IPS-20b (cell line): ENCODE results near the gene ADAMTS4.

Experiments
- H3K27ac ChIP-seq: one replicate; pipeline ENCODE4 v1.5.1; 2013; ENCODE audit warnings: low read length
- H3K27me3 ChIP-seq: 2 replicates; pipeline ENCODE4 v1.6.1; 2013; ENCODE audit warnings: mild to moderate bottlenecking, low read length, inconsistent platforms; ENCODE audit not compliant: insufficient read depth
- H3K36me3 ChIP-seq: 2 replicates; pipeline ENCODE4 v1.6.1; 2013; ENCODE audit warnings: low read depth, mild to moderate bottlenecking, inconsistent platforms, low read length, moderate library complexity; ENCODE audit not compliant: insufficient read depth
- H3K4me1 ChIP-seq: 2 replicates; pipeline ENCODE4 v1.6.1; 2013; ENCODE audit warnings: mild to moderate bottlenecking, control low read depth, inconsistent platforms, low read length, moderate library complexity; ENCODE audit not compliant: insufficient read depth
- H3K4me3 ChIP-seq: 2 replicates; pipeline ENCODE4 v1.5.1; 2013; ENCODE audit warnings: mild to moderate bottlenecking, low read length, inconsistent platforms
- H3K9ac ChIP-seq: 2 replicates; pipeline ENCODE4 v1.6.1; 2013; ENCODE audit warnings: low read depth, mild to moderate bottlenecking, inconsistent platforms, low read length, moderate library complexity
- H3K9me3 ChIP-seq: 2 replicates; pipeline ENCODE4 v1.6.1; 2013; ENCODE audit warnings: mild to moderate bottlenecking, low read depth, low read length, inconsistent platforms; ENCODE audit not compliant: insufficient read depth

The ADAMTS4 gene, protein sequence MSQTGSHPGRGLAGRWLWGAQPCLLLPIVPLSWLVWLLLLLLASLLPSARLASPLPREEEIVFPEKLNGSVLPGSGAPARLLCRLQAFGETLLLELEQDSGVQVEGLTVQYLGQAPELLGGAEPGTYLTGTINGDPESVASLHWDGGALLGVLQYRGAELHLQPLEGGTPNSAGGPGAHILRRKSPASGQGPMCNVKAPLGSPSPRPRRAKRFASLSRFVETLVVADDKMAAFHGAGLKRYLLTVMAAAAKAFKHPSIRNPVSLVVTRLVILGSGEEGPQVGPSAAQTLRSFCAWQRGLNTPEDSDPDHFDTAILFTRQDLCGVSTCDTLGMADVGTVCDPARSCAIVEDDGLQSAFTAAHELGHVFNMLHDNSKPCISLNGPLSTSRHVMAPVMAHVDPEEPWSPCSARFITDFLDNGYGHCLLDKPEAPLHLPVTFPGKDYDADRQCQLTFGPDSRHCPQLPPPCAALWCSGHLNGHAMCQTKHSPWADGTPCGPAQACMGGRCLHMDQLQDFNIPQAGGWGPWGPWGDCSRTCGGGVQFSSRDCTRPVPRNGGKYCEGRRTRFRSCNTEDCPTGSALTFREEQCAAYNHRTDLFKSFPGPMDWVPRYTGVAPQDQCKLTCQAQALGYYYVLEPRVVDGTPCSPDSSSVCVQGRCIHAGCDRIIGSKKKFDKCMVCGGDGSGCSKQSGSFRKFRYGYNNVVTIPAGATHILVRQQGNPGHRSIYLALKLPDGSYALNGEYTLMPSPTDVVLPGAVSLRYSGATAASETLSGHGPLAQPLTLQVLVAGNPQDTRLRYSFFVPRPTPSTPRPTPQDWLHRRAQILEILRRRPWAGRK

GRCh38 chr1:161198897-161199431 is at the start of gene ADAMTS4:
Gene ADAMTS4, minus strand, starts transcription at chr1:161199054. Its CDS starts 427 bp downstream, at chr1:161198627.
- H3K4me3 ChIP-seq: peak within 1 kb of the TSS; percentile 45; the same call in 1 of the 2 replicates
- H3K9ac ChIP-seq: peak within 1 kb of the TSS; percentile 96; the same call in 1 of the 2 replicates
- H3K36me3 ChIP-seq: peaks cover 7% of the 10 kb centered on the region; the same call in 1 of the 2 replicates
- H3K27me3 ChIP-seq: no peaks in the 10 kb centered on the region
- no peaks in the 10 kb centered on the region for H3K9me3 ChIP-seq
- H3K4me1 ChIP-seq: peaks cover 47% of the 10 kb centered on the region
- H3K27ac ChIP-seq: peak within 1 kb of the TSS; percentile 86

DNA sequence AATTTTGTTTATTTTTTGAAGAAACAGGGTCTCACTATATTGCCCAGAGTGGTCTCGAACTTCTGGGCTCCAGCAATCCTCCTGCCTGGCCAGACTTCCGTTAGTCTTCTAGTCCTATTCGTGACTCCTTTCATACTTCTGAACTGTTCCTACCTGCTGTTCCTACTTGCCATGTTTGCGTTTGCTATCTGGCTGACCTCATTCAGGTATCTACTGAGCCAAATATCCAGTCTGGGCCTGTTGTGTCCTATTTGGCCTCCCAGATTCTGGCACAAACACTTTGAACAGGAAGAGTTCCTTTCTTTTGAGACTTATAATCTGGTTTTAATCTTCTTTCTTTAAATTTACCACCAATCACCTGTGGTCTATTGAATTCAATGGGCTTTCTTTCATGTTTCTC is 46.0 kb upstream of the ADAMTS4 start:
- Histone ChIP-seq H3K27ac (no peak overlapping the region), H3K4me1 (no peaks in the 10 kb centered on the region; the same call in 1 of the 2 replicates), H3K9me3 (no peaks in the 10 kb centered on the region), H3K9ac (no peak overlapping the region), H3K27me3 (no peaks in the 10 kb centered on the region), H3K36me3 (no peaks in the 10 kb centered on the region), H3K4me3 (no peak overlapping the region)

DNA sequence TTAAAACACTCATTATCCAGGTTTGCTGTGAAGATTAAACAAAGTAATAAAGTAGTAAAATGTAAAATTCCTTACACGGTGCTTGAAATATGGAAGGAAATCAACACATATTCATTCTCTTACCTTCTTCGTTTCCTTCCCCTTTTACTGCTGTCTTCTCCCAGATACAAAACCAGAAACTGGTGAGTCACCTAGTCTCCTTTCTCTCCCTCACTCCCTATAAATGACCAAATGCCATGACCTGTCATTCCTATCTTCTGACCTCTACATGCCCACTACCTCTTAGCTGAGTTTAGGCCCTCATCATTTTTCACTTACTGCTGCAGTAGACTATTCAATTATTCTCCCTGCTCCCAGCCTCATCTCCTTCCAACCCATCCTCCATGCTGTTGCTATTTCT is 43.5 kb upstream of the ADAMTS4 start:
- Histone ChIP-seq H3K36me3 (no peaks in the 10 kb centered on the region), H3K27ac (no peak overlapping the region), H3K4me3 (no peak overlapping the region), H3K9me3 (no peaks in the 10 kb centered on the region), H3K27me3 (no peaks in the 10 kb centered on the region), H3K4me1 (no peaks in the 10 kb centered on the region; the same call in 1 of the 2 replicates), H3K9ac (no peak overlapping the region)

DNA sequence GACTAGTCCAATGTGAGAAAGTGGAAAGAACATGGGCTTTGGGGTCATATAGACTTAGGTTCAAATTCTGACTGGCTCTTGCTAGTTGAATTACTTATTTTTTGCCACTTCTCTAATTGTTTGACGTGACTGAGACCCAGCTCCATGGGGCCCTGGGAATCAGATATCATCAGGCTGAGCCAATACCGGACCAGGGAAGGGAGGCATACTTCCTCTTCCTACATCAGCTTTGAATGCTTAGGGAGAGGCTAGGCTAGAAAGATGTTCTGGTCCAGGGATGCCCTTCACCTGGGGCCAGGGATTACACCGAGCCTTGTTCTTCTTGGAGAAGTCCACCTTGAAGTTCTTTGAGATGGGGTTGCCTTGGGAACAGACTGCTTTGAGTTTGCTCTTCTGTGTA is 42.8 kb upstream of the ADAMTS4 start:
- H3K27me3 ChIP-seq: no peaks in the 10 kb centered on the region
- H3K9me3 ChIP-seq: no peaks in the 10 kb centered on the region
- no peak overlapping the region for H3K4me3 ChIP-seq

GRCh38 chr1:161238039-161238473 is 39.2 kb upstream of the ADAMTS4 start, which contains the start of gene NR1I3:
Gene NR1I3, minus strand, starts transcription at chr1:161238203. Its CDS starts 1,638 bp downstream, at chr1:161236565.
- no peaks in the 10 kb centered on the region for H3K9me3 ChIP-seq
- no peaks in the 10 kb centered on the region for H3K27me3 ChIP-seq
- no peaks in the 10 kb centered on the region for H3K36me3 ChIP-seq
- H3K9ac ChIP-seq: no peak within 1 kb of the TSS
- no peak within 1 kb of the TSS for H3K4me3 ChIP-seq
- no peaks in the 10 kb centered on the region; the same call in 1 of the 2 replicates for H3K4me1 ChIP-seq
- H3K27ac ChIP-seq: no peak within 1 kb of the TSS

More for the DNA sequence above, 42.8 kb upstream of the ADAMTS4 start:
- no peak overlapping the region for H3K27ac ChIP-seq
- H3K9ac ChIP-seq: no peak overlapping the region
- no peaks in the 10 kb centered on the region; the same call in 1 of the 2 replicates for H3K4me1 ChIP-seq
- no peaks in the 10 kb centered on the region for H3K36me3 ChIP-seq

DNA sequence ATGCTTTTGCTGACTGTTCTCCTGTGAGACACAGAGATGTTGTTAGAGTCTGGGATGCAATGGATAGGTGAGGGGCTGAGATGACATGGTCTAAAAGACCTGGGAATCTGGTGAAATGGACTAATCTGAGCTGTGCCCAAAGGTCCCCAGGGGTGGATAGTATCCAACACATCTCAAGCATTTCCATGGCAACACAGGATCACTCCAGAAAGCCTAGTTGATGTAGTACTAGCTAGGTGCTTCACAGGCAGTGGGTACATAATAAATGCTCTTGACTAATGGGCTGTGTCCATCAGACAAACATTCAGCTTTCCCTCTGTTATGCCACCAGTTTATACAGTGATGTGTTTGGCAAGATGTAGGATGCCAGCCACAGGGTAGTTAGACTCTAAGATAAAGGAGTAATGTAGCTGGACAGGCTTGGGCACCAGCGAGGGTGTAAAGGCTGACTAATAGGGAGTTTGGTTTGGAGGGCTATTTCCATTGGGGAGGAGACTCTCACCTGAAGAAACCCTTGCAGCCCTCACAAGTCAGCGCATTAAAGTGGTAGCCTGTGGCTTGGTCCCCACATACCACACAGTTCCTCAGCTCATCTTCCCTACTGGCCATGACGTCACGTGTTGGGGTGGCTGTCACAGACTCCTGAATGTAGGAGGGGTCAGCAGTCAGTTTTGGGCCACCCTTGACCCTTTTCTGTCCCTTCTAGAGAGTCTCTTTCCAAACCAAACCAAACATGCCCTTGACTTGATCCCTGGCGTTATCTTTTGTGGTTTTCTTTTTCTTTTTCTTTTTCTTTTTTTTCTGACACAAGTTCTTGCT is 37.3 kb upstream of the ADAMTS4 start:
- no peaks in the 10 kb centered on the region for H3K9me3 ChIP-seq
- no peak overlapping the region for H3K4me3 ChIP-seq
- H3K27ac ChIP-seq: no peak overlapping the region
- no peaks in the 10 kb centered on the region for H3K27me3 ChIP-seq
- no peak overlapping the region for H3K9ac ChIP-seq
- H3K36me3 ChIP-seq: no peaks in the 10 kb centered on the region
- no peaks in the 10 kb centered on the region for H3K4me1 ChIP-seq

GRCh38 chr1:161233102-161233501 is 34.2 kb upstream of the ADAMTS4 start:
- Histone ChIP-seq H3K4me1 (no peaks in the 10 kb centered on the region), H3K27ac (no peak overlapping the region), H3K36me3 (peaks cover 21% of the 10 kb centered on the region), H3K9ac (no peak overlapping the region), H3K9me3 (no peaks in the 10 kb centered on the region), H3K27me3 (no peaks in the 10 kb centered on the region), H3K4me3 (no peak overlapping the region)

DNA sequence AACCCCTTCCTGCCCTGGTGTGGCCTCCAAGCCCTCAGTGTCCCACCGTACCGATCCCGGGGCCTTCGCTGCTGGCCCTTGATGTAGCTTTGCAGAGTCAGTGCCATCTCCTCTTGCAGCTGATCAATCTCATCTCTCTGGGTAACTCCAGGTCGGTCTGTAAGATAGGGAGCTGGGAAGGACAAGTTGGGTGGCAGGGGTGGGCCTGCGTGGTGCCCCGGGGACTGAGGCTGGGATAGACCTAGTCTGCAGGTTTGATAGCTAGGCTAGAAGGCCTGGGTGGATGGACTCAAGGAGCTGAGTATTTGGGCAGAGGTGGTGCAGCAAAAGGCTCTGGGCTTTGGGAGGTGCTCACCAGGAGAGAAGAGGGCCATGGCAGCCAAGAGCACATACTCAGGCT is 31.9 kb upstream of the ADAMTS4 start:
- no peak overlapping the region for H3K27ac ChIP-seq
- no peaks in the 10 kb centered on the region for H3K9me3 ChIP-seq
- no peak overlapping the region for H3K9ac ChIP-seq

GRCh38 chr1:161229896-161230295 is 31.0 kb upstream of the ADAMTS4 start:
- Histone ChIP-seq H3K27me3 (no peaks in the 10 kb centered on the region), H3K36me3 (peaks cover 22% of the 10 kb centered on the region), H3K4me3 (no peak overlapping the region), H3K4me1 (peaks cover 9% of the 10 kb centered on the region), H3K9ac (no peak overlapping the region; the same call in 1 of the 2 replicates), H3K27ac (no peak overlapping the region), H3K9me3 (no peaks in the 10 kb centered on the region)

More for the DNA sequence above, 31.9 kb upstream of the ADAMTS4 start:
- Histone ChIP-seq H3K27me3 (no peaks in the 10 kb centered on the region), H3K4me3 (no peak overlapping the region), H3K36me3 (peaks cover 22% of the 10 kb centered on the region), H3K4me1 (0 out of 2 replicates have a peak, but pooled peaks cover 4% of the 10 kb centered on the region)

GRCh38 chr1:161228032-161228431 is 29.2 kb upstream of the ADAMTS4 start:
- Histone ChIP-seq H3K4me1 (peaks cover 9% of the 10 kb centered on the region), H3K36me3 (peaks cover 22% of the 10 kb centered on the region), H3K27me3 (no peaks in the 10 kb centered on the region), H3K9me3 (no peaks in the 10 kb centered on the region), H3K9ac (no peak overlapping the region), H3K27ac (no peak overlapping the region), H3K4me3 (no peak overlapping the region)
